ENCODE measurements around the gene ZIM2.

ZIM2 gene

DNA sequence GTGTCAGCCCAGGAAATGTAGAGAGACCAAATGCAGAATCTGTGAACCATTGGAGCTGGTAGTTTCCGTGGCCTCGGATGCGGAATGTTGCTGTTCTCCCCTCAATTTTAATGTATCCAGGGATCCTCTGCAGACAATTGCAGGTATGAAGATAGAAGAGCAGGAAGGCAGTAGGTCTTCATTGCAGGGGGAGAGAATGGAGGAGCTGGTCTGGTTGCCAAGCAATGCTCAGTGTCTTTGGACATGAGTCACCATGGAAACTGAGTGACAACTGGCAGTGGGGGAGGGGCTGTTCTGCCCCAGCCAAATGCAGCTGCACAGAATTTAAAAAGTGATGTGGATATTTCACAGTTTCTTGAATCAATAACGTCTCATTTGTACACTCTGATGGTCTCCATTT, 112.8 kb downstream of the ZIM2 start:
- no peak overlapping the region for H3K9ac ChIP-seq (ENCODE audit: low read depth, low read length)
- H3K36me3 ChIP-seq (ENCODE audit: insufficient read depth, low read length): no peaks in the 10 kb centered on the region
- no peaks in the 10 kb centered on the region for H3K4me1 ChIP-seq (ENCODE audit: insufficient read depth, low read length)
- no peaks in the 10 kb centered on the region for H3K9me3 ChIP-seq (ENCODE audit: control insufficient read depth, insufficient read depth, low read length)

DNA sequence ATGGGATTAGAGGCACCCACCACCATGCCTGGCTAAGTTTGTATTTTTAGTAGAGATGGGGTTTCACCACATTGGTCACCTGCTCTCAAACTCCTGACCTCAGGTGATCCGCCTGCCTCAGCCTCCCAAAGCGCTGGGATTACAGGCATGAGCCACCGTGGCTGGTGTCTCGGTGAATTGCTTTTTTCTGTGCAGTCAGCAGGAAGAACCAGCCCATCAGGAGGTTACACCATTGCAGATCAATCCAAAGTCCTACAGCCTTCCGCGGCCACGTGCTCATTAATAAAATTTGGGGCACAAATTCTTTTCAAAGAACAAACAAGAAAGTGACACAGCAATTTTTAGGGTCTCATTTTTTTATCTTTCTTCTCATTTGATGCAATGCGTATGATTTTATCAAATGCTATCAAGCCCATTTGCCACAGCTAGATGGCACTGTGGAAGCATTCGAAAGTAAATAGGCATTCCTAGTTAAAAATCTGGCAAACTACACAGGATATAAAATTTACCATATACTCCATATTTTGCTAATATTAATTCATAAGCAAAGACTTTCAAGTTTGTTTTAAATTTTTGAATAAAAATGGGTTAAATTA, 114.6 kb downstream of the ZIM2 start:
- no peaks in the 10 kb centered on the region for H3K9me3 ChIP-seq (ENCODE audit: control insufficient read depth, insufficient read depth, low read length)

More for the DNA sequence above, 114.6 kb downstream of the ZIM2 start:
- H3K4me1 ChIP-seq (ENCODE audit: insufficient read depth, low read length): no peaks in the 10 kb centered on the region
- H3K36me3 ChIP-seq (ENCODE audit: insufficient read depth, low read length): no peaks in the 10 kb centered on the region
- no peak overlapping the region for H3K9ac ChIP-seq (ENCODE audit: low read depth, low read length)
